Measurements from ENCODE around the gene AFAP1L1.

Gene AFAP1L1

DNA sequence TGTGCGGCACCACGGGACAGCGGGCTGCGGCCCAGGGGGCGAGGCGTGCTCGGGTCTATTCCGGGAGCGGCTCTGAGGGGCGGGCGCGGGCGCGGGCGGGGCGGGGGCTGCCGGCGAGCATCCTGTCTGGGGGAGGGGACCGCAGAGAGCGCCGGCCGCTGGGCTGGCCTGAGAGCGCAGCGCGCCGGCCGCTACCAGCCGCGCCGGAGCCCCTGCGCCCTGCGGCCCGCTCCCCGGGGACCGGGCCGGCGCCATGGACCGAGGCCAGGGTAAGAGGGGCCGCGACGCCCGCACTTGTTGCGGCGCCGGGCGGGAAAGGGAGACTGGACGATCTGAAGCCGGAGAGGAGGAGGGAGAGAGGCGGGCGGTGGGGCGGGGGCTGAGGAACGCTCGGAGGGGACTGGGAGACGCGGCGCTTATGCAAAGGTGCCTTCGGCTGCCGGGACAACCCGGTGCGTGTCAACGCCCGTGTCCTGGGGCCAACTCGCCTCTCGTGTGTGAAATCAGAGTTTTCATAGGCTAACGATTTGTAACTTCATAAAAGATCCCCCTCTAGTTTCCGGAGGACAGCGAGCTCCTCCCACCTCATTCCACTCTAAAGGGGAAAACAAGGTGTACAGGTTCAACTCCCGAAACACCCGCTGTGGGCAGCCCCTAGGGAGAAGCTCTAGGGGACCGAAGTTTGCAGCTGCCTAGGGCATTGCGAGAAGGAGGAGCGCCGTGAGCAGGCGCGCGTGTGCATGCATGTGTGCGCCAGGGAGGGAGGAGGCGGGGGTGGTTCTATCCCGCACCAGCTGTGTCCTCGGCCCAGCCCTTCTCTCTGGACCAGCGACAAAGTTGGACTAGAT is at the start of gene AFAP1L1:
TSS of gene AFAP1L1 (plus strand) at position 144 of the 848 bp plus-strand sequence. CDS start at position 254, 110 bp downstream.
- no peak for FAIRE-seq
- DNase-seq (ENCODE audit: insufficient read length, low spot score), result peak; percentile 53

GRCh38 chr5:149223081-149223848 is 48.4 kb upstream of the AFAP1L1 start:
- FAIRE-seq, result no peak

DNA sequence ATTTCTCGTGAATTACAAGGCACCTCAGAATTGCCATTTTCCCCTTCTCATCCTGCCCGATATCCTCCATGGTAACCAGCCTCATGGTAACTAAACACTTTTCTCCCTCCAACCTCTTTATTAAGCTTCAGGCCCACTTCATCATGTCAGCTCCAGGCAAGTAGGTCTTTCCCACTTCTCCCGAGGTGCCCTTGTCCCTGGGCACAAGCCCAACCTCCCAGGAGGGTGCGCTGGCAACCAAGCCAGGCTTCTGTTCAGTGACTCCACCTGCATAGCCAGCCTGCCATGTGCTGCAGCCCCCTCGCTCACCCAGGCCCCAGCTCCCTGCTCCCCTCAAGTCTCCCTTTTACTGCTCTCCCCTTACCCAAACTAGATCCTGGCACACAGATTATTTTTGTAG is 47.4 kb upstream of the AFAP1L1 start:
- DNase-seq (ENCODE audit: insufficient read length, low spot score) (no peak), FAIRE-seq (no peak)

More at GRCh38 chr5:149223081-149223848, 48.4 kb upstream of the AFAP1L1 start:
- no peak for DNase-seq (ENCODE audit: insufficient read length, low spot score)

DNA sequence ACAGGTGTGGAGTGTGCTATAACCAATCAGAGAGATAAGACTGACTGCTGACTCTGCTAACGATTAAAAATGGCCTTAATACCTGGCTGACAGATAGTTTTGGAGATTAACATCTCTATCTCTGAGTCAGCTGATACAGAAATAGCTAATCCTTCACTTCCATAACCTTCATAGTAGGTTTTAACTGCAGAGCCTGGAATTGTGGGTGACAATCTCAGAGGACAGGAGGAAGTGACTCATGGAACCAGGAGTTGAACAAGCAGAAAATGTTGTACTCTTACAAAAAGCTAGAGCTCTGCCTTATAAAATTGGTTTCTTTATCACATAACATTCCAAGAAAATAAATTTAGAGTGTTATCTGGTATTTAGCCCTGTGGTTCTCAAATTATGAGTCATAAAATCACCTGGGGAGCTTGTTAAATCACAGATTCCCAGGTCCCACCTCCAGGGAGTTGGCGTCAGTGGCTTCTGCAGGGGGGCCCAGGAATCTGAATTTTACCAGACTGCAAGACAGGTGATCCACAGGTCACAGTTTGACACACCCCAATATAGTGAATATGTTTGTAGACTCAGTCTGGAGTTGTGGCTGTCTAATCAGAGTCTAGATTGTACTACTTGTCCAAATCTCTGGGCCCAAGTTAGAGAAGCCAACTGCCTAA is 44.4 kb upstream of the AFAP1L1 start:
- DNase-seq (ENCODE audit: insufficient read length, low spot score) (peak; percentile 31), FAIRE-seq (no peak)

DNA sequence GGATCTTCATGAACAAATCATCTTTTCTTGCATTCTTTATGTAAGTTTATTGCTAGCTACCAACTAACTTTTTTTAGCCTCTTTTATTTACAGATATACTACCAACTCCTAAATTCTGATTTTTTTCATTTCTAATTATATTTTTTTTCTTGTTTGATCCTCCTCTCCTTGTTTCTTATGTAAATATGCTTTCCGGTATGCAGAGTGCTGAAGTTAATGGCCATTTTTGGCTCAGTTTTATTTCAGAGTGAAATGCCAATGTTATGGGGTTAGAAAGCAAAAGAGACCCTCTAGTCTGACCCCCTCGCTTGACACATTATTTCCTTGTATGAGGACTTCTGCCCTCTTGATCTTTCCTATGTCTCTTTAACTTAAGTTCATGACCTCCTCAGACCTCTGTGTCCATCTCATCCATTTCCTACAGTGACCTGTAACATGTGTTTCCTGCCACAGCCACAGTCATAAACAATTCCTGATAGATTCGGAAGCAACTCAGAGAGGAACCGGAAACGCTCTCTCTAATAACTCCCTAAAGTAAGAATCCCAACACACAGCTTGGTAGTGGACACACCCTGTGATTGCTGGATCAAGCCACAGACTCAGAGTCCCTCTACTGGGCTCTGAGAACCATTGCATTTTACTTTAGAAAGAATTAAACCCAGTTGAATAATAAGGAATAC is 42.9 kb upstream of the AFAP1L1 start:
- DNase-seq (ENCODE audit: insufficient read length, low spot score), result peak; percentile 77

DNA sequence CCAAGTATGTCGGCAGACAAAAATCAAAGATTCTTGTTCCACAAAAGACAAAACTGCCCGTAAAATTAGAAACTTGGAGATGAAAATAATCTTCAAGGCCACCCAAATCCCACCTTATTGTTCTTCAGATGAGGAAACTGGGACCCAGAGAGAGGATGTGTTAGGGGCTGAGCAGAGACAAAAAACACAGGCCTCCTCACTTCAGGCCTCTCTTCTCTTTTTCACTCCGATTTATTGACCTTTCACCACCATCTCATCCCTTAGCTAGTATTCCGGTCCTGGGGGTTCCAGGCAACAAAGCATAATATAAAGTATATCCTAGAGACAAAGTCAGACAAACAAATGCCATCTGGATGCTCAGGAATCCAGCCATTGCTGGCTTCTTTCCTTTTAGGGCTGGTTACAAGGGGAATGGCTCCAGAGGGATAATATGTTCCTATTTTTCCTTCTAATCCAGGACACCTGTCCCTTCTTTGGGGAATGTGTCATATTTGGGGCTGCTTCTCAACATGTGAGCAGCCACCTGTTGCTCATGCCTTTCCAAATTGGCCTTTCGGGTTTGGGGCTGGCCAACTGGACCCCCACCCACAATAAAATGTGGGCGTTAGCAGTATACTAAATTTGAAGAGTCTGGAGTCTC is 42.2 kb upstream of the AFAP1L1 start:
- FAIRE-seq (no peak), DNase-seq (ENCODE audit: insufficient read length, low spot score) (no peak)

More for the DNA sequence above, 42.9 kb upstream of the AFAP1L1 start:
- FAIRE-seq, result no peak

DNA sequence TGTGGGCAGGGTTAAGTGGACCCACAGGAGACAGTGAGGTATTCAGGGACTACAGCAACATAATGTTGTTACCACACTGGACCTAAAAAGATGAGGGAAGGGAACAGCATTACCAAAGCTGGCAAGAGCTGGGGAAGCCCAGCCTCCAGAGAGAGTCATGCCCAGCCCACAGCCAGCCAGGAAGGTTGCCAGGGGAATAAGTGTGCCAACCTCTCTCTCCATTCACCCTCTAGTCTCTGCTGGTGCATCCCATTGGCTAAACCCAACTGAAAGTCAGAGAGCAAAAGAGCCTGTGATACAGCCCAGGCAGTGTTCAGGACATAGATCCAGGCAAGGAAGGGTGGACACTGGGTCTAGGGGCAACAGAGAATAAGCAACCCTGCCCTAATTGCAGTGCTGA is 35.8 kb upstream of the AFAP1L1 start:
- FAIRE-seq (no peak), DNase-seq (ENCODE audit: insufficient read length, low spot score) (no peak)

DNA sequence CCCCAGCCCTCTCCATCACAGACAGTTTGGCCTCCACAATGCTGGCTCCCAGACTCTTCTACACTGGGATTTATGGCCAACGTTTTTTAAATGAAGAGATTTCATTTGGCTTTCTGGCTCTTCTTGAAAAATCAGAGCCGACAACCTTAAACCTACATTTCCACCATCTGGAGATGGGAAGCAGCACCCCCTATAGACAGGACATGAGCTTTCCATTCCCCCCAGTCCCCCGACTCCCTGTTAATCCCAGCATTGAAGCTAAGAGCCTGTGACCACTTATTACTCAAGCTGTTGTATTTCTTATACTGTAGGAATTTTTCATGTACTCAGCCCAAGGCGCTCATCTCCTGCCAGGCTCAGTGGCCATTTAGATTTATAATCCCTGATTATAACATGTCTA is 34.0 kb upstream of the AFAP1L1 start:
- DNase-seq (ENCODE audit: insufficient read length, low spot score) (no peak), FAIRE-seq (no peak)

DNA sequence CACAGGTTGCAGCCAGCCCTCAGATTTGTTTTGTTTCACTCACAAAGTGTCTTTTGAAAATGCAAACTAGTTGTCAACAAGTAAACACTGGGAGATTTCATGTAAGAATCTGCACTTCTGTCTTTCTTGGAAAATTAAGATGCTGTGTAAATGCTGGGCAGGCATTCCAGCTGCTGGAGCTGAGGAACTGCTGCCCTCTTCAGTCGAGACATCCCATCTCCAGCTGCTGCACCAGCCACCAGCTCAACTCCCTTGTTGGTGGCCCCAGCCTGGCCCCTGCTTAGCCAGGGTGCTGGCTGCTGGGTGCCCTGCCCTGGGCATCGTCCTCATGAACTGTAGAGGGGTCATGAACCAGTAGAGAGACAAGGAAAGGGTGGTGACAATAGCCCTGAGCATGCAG is 33.1 kb upstream of the AFAP1L1 start:
- DNase-seq (ENCODE audit: insufficient read length, low spot score), result no peak
- no peak for FAIRE-seq

GRCh38 chr5:149239917-149240316 is 31.7 kb upstream of the AFAP1L1 start:
- DNase-seq (ENCODE audit: insufficient read length, low spot score), result no peak
- no peak for FAIRE-seq

GRCh38 chr5:149240354-149240998 is 31.2 kb upstream of the AFAP1L1 start:
- FAIRE-seq (no peak), DNase-seq (ENCODE audit: insufficient read length, low spot score) (no peak)

DNA sequence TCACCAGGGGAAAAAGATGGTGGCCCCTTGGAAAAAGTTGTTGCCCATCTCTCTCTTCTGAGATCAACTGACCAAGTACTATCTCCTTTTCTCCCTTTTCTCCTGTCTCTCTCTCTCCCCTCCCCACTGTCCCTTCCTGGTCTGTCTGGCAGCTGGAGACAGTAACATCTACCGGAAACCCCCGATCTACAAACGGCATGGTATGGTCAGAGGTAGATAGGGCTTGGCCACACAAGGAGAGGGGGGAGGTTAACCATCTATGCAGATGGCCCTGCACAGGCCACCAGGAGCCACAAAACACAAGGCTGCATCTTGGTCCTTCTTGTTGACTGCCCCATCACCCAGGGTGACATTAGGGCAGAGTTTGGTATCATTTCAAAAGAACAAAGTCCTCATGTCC is 29.3 kb upstream of the AFAP1L1 start:
- FAIRE-seq (no peak), DNase-seq (ENCODE audit: insufficient read length, low spot score) (no peak)

GRCh38 chr5:149246906-149247305 is 24.8 kb upstream of the AFAP1L1 start:
- no peak for DNase-seq (ENCODE audit: insufficient read length, low spot score)
- no peak for FAIRE-seq

GRCh38 chr5:149247726-149248125 is 23.9 kb upstream of the AFAP1L1 start:
- DNase-seq (ENCODE audit: insufficient read length, low spot score), result no peak
- no peak for FAIRE-seq

GRCh38 chr5:149251546-149251945 is 20.1 kb upstream of the AFAP1L1 start:
- DNase-seq (ENCODE audit: insufficient read length, low spot score) (no peak), FAIRE-seq (no peak)

- peak; percentile 53 for DNase-seq (ENCODE audit: insufficient read length, low spot score)
- FAIRE-seq, result no peak
Observed at GRCh38 chr5:149254506-149254905, 17.2 kb upstream of the AFAP1L1 start.

GRCh38 chr5:149256451-149256850 is 15.2 kb upstream of the AFAP1L1 start:
- FAIRE-seq, result no peak
- DNase-seq (ENCODE audit: insufficient read length, low spot score), result no peak

DNA sequence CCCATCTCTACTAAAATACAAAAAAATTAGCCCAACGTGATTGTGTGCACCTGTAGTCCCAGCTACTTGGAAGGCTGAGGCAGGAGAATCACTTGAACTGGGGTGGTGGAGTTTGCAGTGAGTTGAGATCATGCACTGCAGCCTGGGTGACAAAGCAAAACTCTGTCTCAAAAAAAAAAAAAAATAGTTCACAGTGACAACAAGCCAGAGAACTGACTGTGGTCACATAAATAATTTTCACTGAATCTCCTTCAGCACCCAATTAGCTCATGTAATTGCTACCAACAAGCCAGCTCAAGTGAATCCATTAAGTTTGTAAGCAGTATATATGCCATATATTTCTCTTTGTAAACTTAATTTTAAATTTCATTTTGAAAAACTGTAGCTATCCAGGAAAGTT is 14.5 kb upstream of the AFAP1L1 start:
- FAIRE-seq (no peak), DNase-seq (ENCODE audit: insufficient read length, low spot score) (no peak)

DNA sequence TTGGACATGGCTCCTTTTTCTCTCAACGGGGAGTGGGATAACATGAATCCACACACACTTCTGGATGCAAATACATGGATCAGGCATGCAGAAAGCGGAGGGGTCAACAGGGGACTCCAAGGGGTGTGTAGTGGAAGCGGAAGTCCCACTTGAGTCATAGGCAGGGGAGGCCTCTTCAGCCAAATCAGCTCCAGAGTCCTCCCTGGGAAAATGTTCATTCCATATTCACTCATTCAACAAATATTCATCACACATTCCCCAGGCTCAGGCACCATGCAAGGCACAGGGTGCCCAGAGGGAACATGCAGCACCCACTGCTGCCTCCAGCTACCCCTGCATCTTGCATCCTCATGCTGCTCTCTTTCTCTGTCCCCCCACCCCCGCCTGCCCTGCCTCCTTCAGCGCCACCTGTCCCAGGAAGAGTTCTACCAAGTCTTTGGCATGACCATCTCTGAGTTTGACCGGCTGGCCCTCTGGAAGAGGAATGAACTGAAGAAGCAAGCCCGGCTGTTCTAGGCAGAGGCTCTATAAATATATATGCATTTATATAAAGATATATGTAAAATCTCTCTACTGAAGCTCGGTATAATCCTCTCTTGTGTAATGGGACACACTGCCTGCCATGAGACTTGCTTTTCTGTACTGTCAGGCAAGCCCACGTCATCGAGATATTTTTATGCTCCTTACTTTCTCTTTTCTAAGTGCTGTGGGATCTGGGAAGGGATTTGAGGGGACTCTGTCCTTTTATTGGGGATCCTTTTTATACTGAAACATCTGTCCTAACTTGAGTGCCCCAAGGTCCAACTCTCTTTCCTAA is 13.6 kb upstream of the AFAP1L1 start:
- no peak for FAIRE-seq
- peak; percentile 30 for DNase-seq (ENCODE audit: insufficient read length, low spot score)

Data from HTR-8/SVneo (cell line).